Cardiac fibroblast (primary cell): ENCODE data around the gene SYT2.
A peak's percentile ranks its signal among the peaks of the same experiment; 100 is the strongest.
"Not testable (repeated sequence)": the region's sequence is repeated elsewhere in the genome, so short reads cannot be mapped to it uniquely, and the experiment has no call there.

Experiments used
- DNase-seq, 2 donors: peaks; one replicate each; pipeline versions ENCODE4 v3.0.0 to v3.0.0-alpha.2; 2010; ENCODE audit warnings: low read depth in 2 of 2
- H3K4me3 ChIP-seq, 2 donors: replicated peaks in 1 of 2; 1 replicate in 1 of 2; 2 replicates in 1 of 2; pipeline ENCODE4 v1.5.1; 2011; ENCODE audit warnings: low read depth in 2 of 2, low read length in 2 of 2, mild to moderate bottlenecking in 2 of 2, moderate library complexity in 1 of 2
- CTCF ChIP-seq: IDR thresholded peaks from one replicate; pipeline ENCODE4 v1.5.1; 2011; ENCODE audit warnings: low read depth, mild to moderate bottlenecking, low read length, inconsistent platforms

The SYT2 gene

GRCh38 chr1:202553560-202554038 lies 156.7 kb downstream of the SYT2 start:
- TF ChIP-seq CTCF: no peak
- DNase-seq: peak; percentile 81 to 86
- H3K4me3 ChIP-seq: no peak overlapping the region

- not testable (repeated sequence) for DNase-seq, H3K4me3 ChIP-seq
Observed at GRCh38 chr1:202553078-202553477, 157.2 kb downstream of the SYT2 start.

GRCh38 chr1:202552615-202553014 lies 157.6 kb downstream of the SYT2 start:
- peak in 1 of 2 donors; percentile 50 for DNase-seq
- not testable (repeated sequence) for H3K4me3 ChIP-seq

- DNase-seq: peak in 1 of 2 donors; percentile 12
- no peak for TF ChIP-seq CTCF
- H3K4me3 ChIP-seq: no peak overlapping the region
Observed at GRCh38 chr1:202551683-202552082, 158.6 kb downstream of the SYT2 start.

GRCh38 chr1:202550088-202550487 lies 160.2 kb downstream of the SYT2 start:
- not testable (repeated sequence) for DNase-seq, H3K4me3 ChIP-seq

- no peak for DNase-seq
- no peak for TF ChIP-seq CTCF
- no peak overlapping the region for H3K4me3 ChIP-seq
Observed at GRCh38 chr1:202547215-202547614, 163.0 kb downstream of the SYT2 start.

- DNase-seq: peak in 1 of 2 donors; percentile 30
- H3K4me3 ChIP-seq: not testable (repeated sequence)
Observed at GRCh38 chr1:202546796-202547195, 163.5 kb downstream of the SYT2 start.

GRCh38 chr1:202546377-202546776 lies 163.9 kb downstream of the SYT2 start:
- H3K4me3 ChIP-seq, DNase-seq: not testable (repeated sequence)

- DNase-seq, H3K4me3 ChIP-seq: not testable (repeated sequence)
Observed at GRCh38 chr1:202545647-202546303, 164.5 kb downstream of the SYT2 start.

GRCh38 chr1:202544766-202545449 lies 165.3 kb downstream of the SYT2 start:
- DNase-seq, H3K4me3 ChIP-seq: not testable (repeated sequence)

- DNase-seq: peak in 1 of 2 donors; percentile 54
- not testable (repeated sequence) for H3K4me3 ChIP-seq
Observed at GRCh38 chr1:202543537-202543936, 166.7 kb downstream of the SYT2 start.

GRCh38 chr1:202542415-202542814 lies 167.8 kb downstream of the SYT2 start:
- H3K4me3 ChIP-seq, DNase-seq: not testable (repeated sequence)

- not testable (repeated sequence) for DNase-seq, H3K4me3 ChIP-seq
Observed at GRCh38 chr1:202540858-202541257, 169.4 kb downstream of the SYT2 start.
